Lower lobe of right lung (tissue), 2 donors: Measurements from ENCODE around the gene ST8SIA4. TPM values are rescaled to one million over a fixed set of nuclear protein-coding genes. Genes with fewer than 3 reads are reported as not detected.

Source experiments
- ATAC-seq, 2 donors: fragments of 200-7000 bp; cut with Tn5 transposase; one replicate each; pipeline ENCODE4 v1.9.1; 2020 to 2022; ENCODE audit warnings: mild to moderate bottlenecking in 2 of 2, moderate library complexity in 2 of 2
- DNase-seq: peaks from one replicate; pipeline ENCODE4 v3.0.0-alpha.2; 2020
- H3K27ac ChIP-seq: fragments of 200-600 bp; one replicate; pipeline ENCODE4 v1.8.0; 2022
- H3K27me3 ChIP-seq: fragments of 200-600 bp; one replicate; pipeline ENCODE4 v1.8.0; 2022; ENCODE audit warnings: low read depth
- H3K36me3 ChIP-seq: fragments of 200-600 bp; one replicate; pipeline ENCODE4 v1.8.0; 2022; ENCODE audit warnings: mild to moderate bottlenecking
- H3K4me1 ChIP-seq: fragments of 200-600 bp; one replicate; pipeline ENCODE4 v1.8.0; 2022
- H3K4me3 ChIP-seq: fragments of 200-600 bp; one replicate; pipeline ENCODE4 v1.8.0; 2022; ENCODE audit warnings: mild to moderate bottlenecking
- H3K9me3 ChIP-seq: fragments of 200-600 bp; one replicate; pipeline ENCODE4 v1.8.0; 2022
- intact Hi-C: fragments of 100-400 bp; cut with DNase I; formaldehyde crosslinking; loops from one replicate; pipeline ENCODE4 v1.11.0; 2022
- microRNA-seq: library from miRNA; unstranded; fragments of <30 nt; microRNA quantifications from one replicate; pipeline ENCODE4 v1.2.0, GENCODE V29; 2020; ENCODE audit warnings: borderline number of aligned reads
- total RNA-seq: library from RNA; stranded (reverse); fragmentation: NEBNext Ultra II Directional; extraction: Animal tissue kit (Norgen Biotek cat#: 25700); gene quantifications from one replicate; pipeline ENCODE4 v1.2.1, GENCODE V29; 2021
- TF ChIP-seq, protein P1 (sequence below): fragments of 200-600 bp; IDR thresholded peaks from one replicate; pipeline ENCODE4 v1.8.0; 2022; ENCODE audit warnings: antibody characterized with exemption, mild to moderate bottlenecking
- donor health status: DM: no; HTN: yes; CAD: no; lungs with severe emphysema.

The ST8SIA4 gene
- total RNA-seq, 1 donor from 2014 or later = 20.5 TPM

DNA sequence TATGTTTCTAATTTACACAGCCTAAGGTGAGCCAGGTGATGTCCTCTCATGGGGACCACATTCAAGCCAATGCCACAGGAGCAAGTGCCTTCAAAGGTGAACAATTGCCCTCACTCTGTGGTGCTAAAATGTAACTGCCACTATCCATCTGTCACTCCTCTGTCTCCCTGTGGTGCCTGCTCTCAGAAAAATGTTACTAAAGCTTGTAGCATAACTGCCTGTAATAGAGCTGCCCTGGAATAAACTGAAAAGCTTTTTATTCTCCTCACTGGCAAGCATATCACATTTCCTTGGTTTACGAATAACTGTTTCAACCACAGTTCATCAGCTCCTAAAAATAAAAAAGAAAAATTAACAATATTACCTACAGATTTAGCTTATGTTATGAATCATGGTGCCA is 142.4 kb downstream of the ST8SIA4 start:
- DNase-seq = no peak
- no peak for ATAC-seq
- Histone ChIP-seq H3K36me3 (no peaks in the 10 kb centered on the region), H3K27me3 (no peaks in the 10 kb centered on the region), H3K27ac (no peak overlapping the region), H3K4me3 (no peak overlapping the region), H3K4me1 (no peaks in the 10 kb centered on the region), H3K9me3 (no peaks in the 10 kb centered on the region)
- intact Hi-C loops = no loop called here
- TF ChIP-seq, protein P1, sequence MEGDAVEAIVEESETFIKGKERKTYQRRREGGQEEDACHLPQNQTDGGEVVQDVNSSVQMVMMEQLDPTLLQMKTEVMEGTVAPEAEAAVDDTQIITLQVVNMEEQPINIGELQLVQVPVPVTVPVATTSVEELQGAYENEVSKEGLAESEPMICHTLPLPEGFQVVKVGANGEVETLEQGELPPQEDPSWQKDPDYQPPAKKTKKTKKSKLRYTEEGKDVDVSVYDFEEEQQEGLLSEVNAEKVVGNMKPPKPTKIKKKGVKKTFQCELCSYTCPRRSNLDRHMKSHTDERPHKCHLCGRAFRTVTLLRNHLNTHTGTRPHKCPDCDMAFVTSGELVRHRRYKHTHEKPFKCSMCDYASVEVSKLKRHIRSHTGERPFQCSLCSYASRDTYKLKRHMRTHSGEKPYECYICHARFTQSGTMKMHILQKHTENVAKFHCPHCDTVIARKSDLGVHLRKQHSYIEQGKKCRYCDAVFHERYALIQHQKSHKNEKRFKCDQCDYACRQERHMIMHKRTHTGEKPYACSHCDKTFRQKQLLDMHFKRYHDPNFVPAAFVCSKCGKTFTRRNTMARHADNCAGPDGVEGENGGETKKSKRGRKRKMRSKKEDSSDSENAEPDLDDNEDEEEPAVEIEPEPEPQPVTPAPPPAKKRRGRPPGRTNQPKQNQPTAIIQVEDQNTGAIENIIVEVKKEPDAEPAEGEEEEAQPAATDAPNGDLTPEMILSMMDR = no peak

DNA sequence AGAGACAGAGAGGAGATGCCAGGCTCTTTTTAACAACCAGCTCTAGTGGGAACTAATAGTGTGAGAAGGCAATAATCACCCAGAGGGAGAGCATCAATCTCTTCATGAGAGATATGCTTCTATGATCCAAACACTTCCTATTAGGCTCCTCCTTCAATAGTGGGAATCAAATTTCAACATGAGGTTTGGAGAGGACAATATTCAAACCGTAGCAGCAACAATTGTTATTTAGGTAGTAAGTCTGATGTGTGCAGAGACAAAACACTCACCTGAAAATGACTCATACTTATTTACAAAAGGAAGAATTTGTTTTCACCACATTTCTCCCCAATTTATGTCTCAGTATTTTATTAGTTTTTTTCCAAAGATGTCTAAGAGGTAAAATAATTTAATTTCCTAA is 144.3 kb downstream of the ST8SIA4 start:
- DNase-seq (no peak), ATAC-seq (no peak)
- intact Hi-C loops = no loop called here
- TF ChIP-seq, protein P1 = no peak
- no peaks in the 10 kb centered on the region for H3K9me3 ChIP-seq
- no peak overlapping the region for H3K27ac ChIP-seq
- H3K4me3 ChIP-seq = no peak overlapping the region
- H3K4me1 ChIP-seq = no peaks in the 10 kb centered on the region
- no peaks in the 10 kb centered on the region for H3K27me3 ChIP-seq
- H3K36me3 ChIP-seq = no peaks in the 10 kb centered on the region

DNA sequence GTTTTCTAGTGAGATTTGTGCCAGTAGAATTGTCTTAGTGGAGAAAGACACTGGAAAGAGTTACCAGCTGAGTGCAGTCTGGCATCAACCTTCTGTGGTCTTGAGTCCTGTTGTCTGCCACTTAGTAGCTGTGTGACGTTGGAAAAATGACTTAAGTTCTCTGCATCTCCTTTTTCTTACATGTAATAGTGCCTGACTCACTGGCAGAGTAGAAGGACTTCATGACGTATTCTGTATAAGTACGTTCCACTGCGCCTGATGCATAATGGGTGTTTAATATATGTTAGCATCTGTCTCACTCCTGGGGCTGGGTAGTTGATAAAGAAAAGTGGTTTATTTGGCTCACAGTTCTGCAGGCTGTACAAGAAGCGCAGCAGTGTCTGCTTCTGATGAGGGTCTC is 144.8 kb downstream of the ST8SIA4 start:
- Histone ChIP-seq H3K27ac (no peak overlapping the region), H3K4me3 (no peak overlapping the region), H3K36me3 (no peaks in the 10 kb centered on the region), H3K4me1 (no peaks in the 10 kb centered on the region), H3K9me3 (no peaks in the 10 kb centered on the region), H3K27me3 (no peaks in the 10 kb centered on the region)
- DNase-seq (no peak), ATAC-seq (no peak)
- intact Hi-C loops = no loop called here
- TF ChIP-seq, protein P1 = no peak

DNA sequence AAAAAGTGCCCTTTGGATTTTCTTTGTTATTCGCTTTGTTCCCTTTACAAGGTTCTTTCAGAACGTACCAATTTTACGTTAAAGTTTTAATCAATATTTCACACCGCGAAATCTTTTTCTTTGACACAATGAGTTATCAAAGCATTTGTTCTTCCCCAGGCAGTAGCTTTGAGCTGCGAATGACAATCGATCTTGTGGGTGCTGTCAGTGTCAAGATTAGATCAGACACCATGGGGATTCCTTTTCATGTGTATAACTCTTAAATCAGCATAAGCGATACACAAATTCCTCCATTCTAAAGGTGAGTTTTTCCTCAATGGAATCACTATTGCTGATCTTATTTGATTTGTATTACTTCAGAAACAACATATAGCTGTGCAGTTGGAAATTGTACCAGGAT is 145.5 kb downstream of the ST8SIA4 start:
- ATAC-seq = no peak
- Histone ChIP-seq H3K9me3 (no peaks in the 10 kb centered on the region), H3K27ac (no peak overlapping the region), H3K27me3 (no peaks in the 10 kb centered on the region), H3K4me3 (no peak overlapping the region), H3K36me3 (no peaks in the 10 kb centered on the region), H3K4me1 (no peaks in the 10 kb centered on the region)
- TF ChIP-seq, protein P1 = no peak
- intact Hi-C loops = no loop called here
- no peak for DNase-seq

Small RNA genes lying within 50 kb of the gene (microRNA-seq; reads per million reads assigned to microRNA genes)
- not detected for gene MIR548P
